Body of pancreas (tissue), 4 donors: ENCODE results near the gene COLEC12. TPM values are rescaled to one million over a fixed set of nuclear protein-coding genes. Genes with fewer than 3 reads are reported as not detected.

Source experiments
- ATAC-seq: fragments of 150-250 bp; one replicate; pipeline ENCODE4 v1.9.1; 2016
- DNase-seq, 4 donors: peaks; one replicate each; pipeline ENCODE4 v3.0.0-alpha.2; 2019
- H3K27ac ChIP-seq, 4 donors: fragments of 200-600 bp; sonication (generic); 1 replicate in 3 of 4; 2 replicates in 1 of 4; pipeline versions ENCODE4 v1.5.1 to v1.6.1; 2016 to 2019; ENCODE audit warnings: mild to moderate bottlenecking in 1 of 4, mixed read lengths in 1 of 4, moderate library complexity in 1 of 4
- H3K27me3 ChIP-seq, 2 donors: fragments of 200-600 bp; sonication (generic); one replicate each; pipeline ENCODE4 v1.6.0; 2016; ENCODE audit warnings: mild to moderate bottlenecking in 1 of 2
- H3K36me3 ChIP-seq, 2 donors: fragments of 200-600 bp; sonication (generic); replicated peaks in 1 of 2; 2 replicates each; pipeline ENCODE4 v1.5.1; 2016; ENCODE audit warnings: low read depth in 2 of 2; ENCODE audit not compliant: insufficient read depth in 1 of 2
- H3K4me1 ChIP-seq: fragments of 200-600 bp; sonication (generic); one replicate; pipeline ENCODE4 v1.6.0; 2016
- H3K4me3 ChIP-seq, 2 donors: fragments of 200-600 bp; sonication (generic); 1 replicate in 1 of 2; 2 replicates in 1 of 2; pipeline ENCODE4 v1.5.1; 2016 to 2019
- H3K9me3 ChIP-seq, 3 donors: fragments of 200-600 bp; sonication (generic); 1 replicate in 2 of 3; 2 replicates in 1 of 3; pipeline ENCODE4 v1.5.1; 2016
- CTCF ChIP-seq, 7 experiments: fragments of 450-650 bp in 4 of 7; fragments of 200-600 bp in 3 of 7; sonication (generic) in 3 of 7; IDR thresholded peaks; one replicate each; pipeline ENCODE4 v1.5.1; 2016 to 2019; ENCODE audit warnings: antibody characterized with exemption in 7 of 7
- POLR2A ChIP-seq, 3 donors: fragments of 450-650 bp; IDR thresholded peaks; one replicate each; pipeline ENCODE4 v1.6.1; 2016; ENCODE audit warnings: antibody characterized with exemption in 3 of 3, mild to moderate bottlenecking in 2 of 3
- WGBS, 2 donors: methylation state at CpG; one replicate each; pipeline ENCODE4 v1.1.5; 2017; 5-methylcytosine and 5-hydroxymethylcytosine counted together
- intact Hi-C: fragments of 100-400 bp; cut with DNase I; formaldehyde crosslinking; loops from one replicate; pipeline ENCODE4 v1.15.1; 2023
- total RNA-seq, 2 donors: library from RNA; depleted of rRNA; stranded (reverse); fragments of >200 nt; gene quantifications; one replicate each; pipeline ENCODE4 v1.1.0, GENCODE V29; 2016

Gene COLEC12
- total RNA-seq, 2 donors from 2014 or later, result 3.6 to 4.2 TPM

GRCh38 chr18:354471-354870, 146.0 kb downstream of the COLEC12 start:
- DNase-seq, result no peak
- WGBS, 2 donors, result 66 to 69% methylated on average over 3 of the region's 3 CpGs
- ATAC-seq, result no peak
- H3K27me3 ChIP-seq, result no peaks in the 10 kb centered on the region
- H3K9me3 ChIP-seq, result no peaks in the 10 kb centered on the region
- TF ChIP-seq POLR2A (IDR thresholded peaks at IDR 0.05), result no peak
- H3K27ac ChIP-seq, result no peak overlapping the region
- no peak overlapping the region for H3K4me3 ChIP-seq
- H3K36me3 ChIP-seq, result no peaks in the 10 kb centered on the region
- H3K4me1 ChIP-seq, result no peaks in the 10 kb centered on the region
- intact Hi-C loops, result no loop called here

- H3K9me3 ChIP-seq, result no peaks in the 10 kb centered on the region
- H3K27ac ChIP-seq, result no peak overlapping the region
- no peak overlapping the region for H3K4me3 ChIP-seq
- no peaks in the 10 kb centered on the region for H3K36me3 ChIP-seq
- TF ChIP-seq CTCF (IDR thresholded peaks at IDR 0.05), result no peak
- TF ChIP-seq POLR2A (IDR thresholded peaks at IDR 0.05), result no peak
- no peaks in the 10 kb centered on the region for H3K4me1 ChIP-seq
- ATAC-seq (no peak), DNase-seq (no peak)
- intact Hi-C loops, result no loop called here
- 63 to 78% methylated on average over 4 of the region's 4 CpGs for WGBS, 2 donors
- H3K27me3 ChIP-seq, result no peaks in the 10 kb centered on the region
Observed at GRCh38 chr18:354003-354402, 146.5 kb downstream of the COLEC12 start.

- H3K4me3 ChIP-seq, result no peak overlapping the region
- DNase-seq (no peak), ATAC-seq (no peak)
- 61 to 77% methylated on average over 3 of the region's 3 CpGs for WGBS, 2 donors
- H3K27me3 ChIP-seq, result no peaks in the 10 kb centered on the region
- no peaks in the 10 kb centered on the region for H3K9me3 ChIP-seq
- H3K27ac ChIP-seq, result no peak overlapping the region
- no peaks in the 10 kb centered on the region for H3K36me3 ChIP-seq
- H3K4me1 ChIP-seq, result no peaks in the 10 kb centered on the region
- no peak for TF ChIP-seq CTCF (IDR thresholded peaks at IDR 0.05)
- TF ChIP-seq POLR2A (IDR thresholded peaks at IDR 0.05), result no peak
- intact Hi-C loops, result no loop called here
Observed at GRCh38 chr18:352438-352837, 148.1 kb downstream of the COLEC12 start.

GRCh38 chr18:350953-351572, 149.4 kb downstream of the COLEC12 start:
- 71 to 73% methylated on average over 6 of the region's 6 CpGs for WGBS, 2 donors
- intact Hi-C loops, result no loop called here
- no peak for ATAC-seq
- no peaks in the 10 kb centered on the region for H3K4me1 ChIP-seq
- no peaks in the 10 kb centered on the region for H3K36me3 ChIP-seq
- H3K27me3 ChIP-seq, result no peaks in the 10 kb centered on the region
- TF ChIP-seq POLR2A (IDR thresholded peaks at IDR 0.05) (no peak), CTCF (IDR thresholded peaks at IDR 0.05) (no peak)
- no peak overlapping the region for H3K4me3 ChIP-seq
- DNase-seq, result no peak
- no peak overlapping the region for H3K27ac ChIP-seq
- no peaks in the 10 kb centered on the region for H3K9me3 ChIP-seq

- H3K9me3 ChIP-seq, result no peaks in the 10 kb centered on the region
- ATAC-seq, result no peak
- H3K36me3 ChIP-seq, result no peaks in the 10 kb centered on the region
- WGBS, 2 donors, result 81 to 84% methylated on average over 10 of the region's 10 CpGs
- H3K27me3 ChIP-seq, result no peaks in the 10 kb centered on the region
- H3K4me3 ChIP-seq, result no peak overlapping the region
- intact Hi-C loops, result no loop called here
- DNase-seq, result no peak
- TF ChIP-seq CTCF (IDR thresholded peaks at IDR 0.05) (no peak), POLR2A (IDR thresholded peaks at IDR 0.05) (no peak)
- no peaks in the 10 kb centered on the region for H3K4me1 ChIP-seq
- no peak overlapping the region for H3K27ac ChIP-seq
Observed at GRCh38 chr18:346600-346999, 153.9 kb downstream of the COLEC12 start.
